GM21825 (cell line): Measurements from ENCODE around the gene GPR161.

ENCODE experiments used
- ATAC-seq: cut with Tn5 transposase; IDR thresholded peaks from one replicate; pipeline ENCODE4 v1.9.1; 2021; ENCODE audit warnings: mild to moderate bottlenecking, moderate library complexity; ENCODE audit not compliant: unreplicated experiment

Gene GPR161

GRCh38 chr1:168150283-168150682 is 13.6 kb upstream of the GPR161 start:
- no peak for ATAC-seq

GRCh38 chr1:168148916-168149315 is 12.2 kb upstream of the GPR161 start:
- ATAC-seq = peak; percentile 48

- no peak for ATAC-seq
Observed at GRCh38 chr1:168146626-168147025, 9.9 kb upstream of the GPR161 start.

- ATAC-seq = no peak
Observed at GRCh38 chr1:168146160-168146539, 9.4 kb upstream of the GPR161 start.

- peak; percentile 94 for ATAC-seq
Observed at GRCh38 chr1:168145184-168146159, 8.7 kb upstream of the GPR161 start.

- no peak for ATAC-seq
Observed at GRCh38 chr1:168141871-168142385, 5.2 kb upstream of the GPR161 start.

GRCh38 chr1:168139070-168139469 is 2.3 kb upstream of the GPR161 start:
- no peak for ATAC-seq

- ATAC-seq = no peak
Observed at GRCh38 chr1:168138134-168138533, 1.4 kb upstream of the GPR161 start.

- ATAC-seq = no peak
Observed at GRCh38 chr1:168137515-168137821, 738 bp upstream of the GPR161 start.

- no peak for ATAC-seq
Observed at GRCh38 chr1:168135921-168136708, 615 bp downstream of the GPR161 start.

- no peak for ATAC-seq
Observed at GRCh38 chr1:168135116-168135920, 1.4 kb downstream of the GPR161 start.

- ATAC-seq = no peak
Observed at GRCh38 chr1:168134642-168135041, 2.1 kb downstream of the GPR161 start.

GRCh38 chr1:168134132-168134531 is 2.6 kb downstream of the GPR161 start:
- ATAC-seq = no peak

GRCh38 chr1:168129933-168130332 is 6.8 kb downstream of the GPR161 start:
- no peak for ATAC-seq

GRCh38 chr1:168127503-168127902 is 9.2 kb downstream of the GPR161 start:
- ATAC-seq = no peak

GRCh38 chr1:168125051-168125450 is 11.7 kb downstream of the GPR161 start:
- no peak for ATAC-seq

- ATAC-seq = no peak
Observed at GRCh38 chr1:168121401-168122011, 15.2 kb downstream of the GPR161 start.

- ATAC-seq = no peak
Observed at GRCh38 chr1:168119750-168120149, 17.0 kb downstream of the GPR161 start.

GRCh38 chr1:168116327-168116799 is 20.4 kb downstream of the GPR161 start:
- ATAC-seq = no peak

GRCh38 chr1:168114845-168115244 is 21.9 kb downstream of the GPR161 start:
- no peak for ATAC-seq
